ENCODE data around the gene HIRA. TPM values are rescaled to one million over a fixed set of nuclear protein-coding genes. Genes with fewer than 3 reads are reported as not detected.

HIRA gene
- polyA plus RNA-seq, 1 donor from 2014 or later, result 38.1 TPM

GRCh38 chr22:19350947-19351346 lies 80.6 kb downstream of the HIRA start:
- Histone ChIP-seq H3K27ac (ENCODE audit: low read length) (no peak overlapping the region), H3K9me2 (ENCODE audit: insufficient read depth, low read length) (no peaks in the 10 kb centered on the region), H3K27me3 (ENCODE audit: insufficient read depth, low read depth, low read length) (no peaks in the 10 kb centered on the region), H3K36me3 (ENCODE audit: insufficient read depth, low read length) (peaks cover 11% of the 10 kb centered on the region), H3K4me2 (ENCODE audit: low read length) (no peak overlapping the region), H3K9ac (ENCODE audit: low read length) (no peak overlapping the region), H3F3A (ENCODE audit: insufficient read depth, low read length, poor library complexity, severe bottlenecking) (no peaks in the 10 kb centered on the region), H4K20me1 (ENCODE audit: insufficient read depth) (no peaks in the 10 kb centered on the region), H3K79me2 (replicated peaks; ENCODE audit: insufficient read depth, low read length) (no peaks in the 10 kb centered on the region), H2AFZ (ENCODE audit: low read depth, low read length) (no peak overlapping the region), H3K9me3 (ENCODE audit: low read length) (no peaks in the 10 kb centered on the region), H3K4me3 (ENCODE audit: low read length) (no peak overlapping the region)
- TF ChIP-seq REST (IDR thresholded peaks at IDR 0.05; ENCODE audit: borderline replicate concordance), result no peak

GRCh38 chr22:19350476-19350859 lies 81.1 kb downstream of the HIRA start:
- H2AFZ ChIP-seq (ENCODE audit: low read depth, low read length), result no peak overlapping the region
- H3K9ac ChIP-seq (ENCODE audit: low read length), result no peak overlapping the region
- H4K20me1 ChIP-seq (ENCODE audit: insufficient read depth), result no peaks in the 10 kb centered on the region
- H3K4me2 ChIP-seq (ENCODE audit: low read length), result no peak overlapping the region
- no peaks in the 10 kb centered on the region for H3K9me2 ChIP-seq (ENCODE audit: insufficient read depth, low read length)
- no peaks in the 10 kb centered on the region for H3K79me2 ChIP-seq (replicated peaks; ENCODE audit: insufficient read depth, low read length)
- H3F3A ChIP-seq (ENCODE audit: insufficient read depth, low read length, poor library complexity, severe bottlenecking), result no peaks in the 10 kb centered on the region
- H3K4me3 ChIP-seq (ENCODE audit: low read length), result no peak overlapping the region
- peaks cover 11% of the 10 kb centered on the region for H3K36me3 ChIP-seq (ENCODE audit: insufficient read depth, low read length)
- no peaks in the 10 kb centered on the region for H3K27me3 ChIP-seq (ENCODE audit: insufficient read depth, low read depth, low read length)
- H3K9me3 ChIP-seq (ENCODE audit: low read length), result no peaks in the 10 kb centered on the region
- TF ChIP-seq TAF1 (IDR thresholded peaks at IDR 0.05; ENCODE audit: low read depth), result no peak
- no peak overlapping the region for H3K27ac ChIP-seq (ENCODE audit: low read length)

- no peak for TF ChIP-seq EP300 (conservative IDR thresholded peaks at IDR 0.05; ENCODE audit: poor library complexity, severe bottlenecking)
- TF ChIP-seq REST (IDR thresholded peaks at IDR 0.05; ENCODE audit: borderline replicate concordance), result no peak
- TF ChIP-seq CTCF (IDR thresholded peaks at IDR 0.05; ENCODE audit: poor library complexity, severe bottlenecking), result no peak
- no peak for TF ChIP-seq POLR2AphosphoS5 (IDR thresholded peaks at IDR 0.05)
- no peak for TF ChIP-seq RAD21 (conservative IDR thresholded peaks at IDR 0.05)
- no peak for TF ChIP-seq MXI1 (conservative IDR thresholded peaks at IDR 0.05; ENCODE audit: poor library complexity, severe bottlenecking)
- TF ChIP-seq TAF1 (IDR thresholded peaks at IDR 0.05; ENCODE audit: low read depth), result no peak
- TF ChIP-seq SMC3 (conservative IDR thresholded peaks at IDR 0.05; ENCODE audit: poor library complexity), result no peak
- no peak for TF ChIP-seq EZH2 (IDR thresholded peaks at IDR 0.05; ENCODE audit: borderline replicate concordance, insufficient read depth, low read length, poor library complexity, severe bottlenecking)
- Histone ChIP-seq H3K79me2 (replicated peaks; ENCODE audit: insufficient read depth, low read length) (no peaks in the 10 kb centered on the region), H3K9ac (ENCODE audit: low read length) (no peak overlapping the region), H3K4me2 (ENCODE audit: low read length) (no peak overlapping the region), H3F3A (ENCODE audit: insufficient read depth, low read length, poor library complexity, severe bottlenecking) (no peaks in the 10 kb centered on the region), H2AFZ (ENCODE audit: low read depth, low read length) (no peak overlapping the region), H3K27me3 (ENCODE audit: insufficient read depth, low read depth, low read length) (no peaks in the 10 kb centered on the region), H3K9me2 (ENCODE audit: insufficient read depth, low read length) (no peaks in the 10 kb centered on the region), H4K20me1 (ENCODE audit: insufficient read depth) (no peaks in the 10 kb centered on the region), H3K27ac (ENCODE audit: low read length) (no peak overlapping the region), H3K4me3 (ENCODE audit: low read length) (no peak overlapping the region), H3K9me3 (ENCODE audit: low read length) (no peaks in the 10 kb centered on the region), H3K36me3 (ENCODE audit: insufficient read depth, low read length) (peaks cover 11% of the 10 kb centered on the region)
Observed at GRCh38 chr22:19349778-19350475, 81.6 kb downstream of the HIRA start.

All from neural cell (in vitro differentiated cells).